Thyroid gland (tissue), 4 donors: ENCODE data around the gene ITPR2.

Source experiments
- CTCF ChIP-seq, 6 experiments: fragments of 200-600 bp in 3 of 6; fragments of 450-650 bp in 3 of 6; sonication (generic) in 3 of 6; IDR thresholded peaks; one replicate each; pipeline ENCODE4 v1.5.1; 2016 to 2019; ENCODE audit warnings: antibody characterized with exemption in 6 of 6, mild to moderate bottlenecking in 2 of 6, inconsistent platforms in 1 of 6, moderate library complexity in 1 of 6
- POLR2A ChIP-seq, 2 donors: fragments of 450-650 bp; IDR thresholded peaks; one replicate each; pipeline ENCODE4 v1.6.1; 2017; ENCODE audit warnings: antibody characterized with exemption in 2 of 2, mild to moderate bottlenecking in 2 of 2, moderate library complexity in 1 of 2

- no peak for TF ChIP-seq CTCF (IDR thresholded peaks at IDR 0.05)
- no peak for TF ChIP-seq POLR2A (IDR thresholded peaks at IDR 0.05)
These were observed 64.1 kb downstream of the ITPR2 start for GRCh38 chr12:26768611-26769603.
